Gastrocnemius medialis (tissue), 4 donors: ENCODE measurements around the gene TM4SF5. TPM values are rescaled to one million over a fixed set of nuclear protein-coding genes. Genes with fewer than 3 reads are reported as not detected.
A peak's percentile ranks its signal among the peaks of the same experiment; 100 is the strongest.
"Not testable (repeated sequence)": the region's sequence is repeated elsewhere in the genome, so short reads cannot be mapped to it uniquely, and the experiment has no call there.

Experiments used
- ATAC-seq, 2 donors: fragments of 150-250 bp; one replicate each; pipeline ENCODE4 v1.9.1; 2016
- DNase-seq, 2 donors: peaks; one replicate each; pipeline ENCODE4 v3.0.0-alpha.2; 2019
- H3K27ac ChIP-seq, 4 donors: fragments of 200-600 bp; sonication (generic); 1 replicate in 1 of 4; 2 replicates in 3 of 4; pipeline ENCODE4 v1.5.1; 2016 to 2018; ENCODE audit warnings: mild to moderate bottlenecking in 2 of 4, moderate library complexity in 1 of 4
- H3K27me3 ChIP-seq, 3 donors: fragments of 200-600 bp; sonication (generic) in 2 of 3; 1 replicate in 1 of 3; 2 replicates in 2 of 3; pipeline versions ENCODE4 v1.5.1 to v1.6.0; 2016 to 2019; ENCODE audit warnings: mild to moderate bottlenecking in 1 of 3, moderate library complexity in 1 of 3
- H3K36me3 ChIP-seq, 2 donors: fragments of 200-600 bp; sonication (generic) in 1 of 2; one replicate each; pipeline ENCODE4 v1.5.1; 2017 to 2018
- H3K4me1 ChIP-seq, 2 donors: fragments of 200-600 bp; sonication (generic) in 1 of 2; one replicate each; pipeline ENCODE4 v1.5.1; 2016 to 2017; ENCODE audit warnings: mild to moderate bottlenecking in 2 of 2
- H3K4me3 ChIP-seq, 4 donors: fragments of 200-600 bp; sonication (generic) in 3 of 4; 1 replicate in 1 of 4; 2 replicates in 3 of 4; pipeline ENCODE4 v1.5.1; 2016 to 2019; ENCODE audit warnings: mild to moderate bottlenecking in 2 of 4
- H3K9me3 ChIP-seq, 3 donors: fragments of 200-600 bp; sonication (generic) in 2 of 3; 1 replicate in 1 of 3; 2 replicates in 2 of 3; pipeline ENCODE4 v1.5.1; 2016 to 2019
- CTCF ChIP-seq, 5 experiments: fragments of 450-650 bp in 3 of 5; fragments of 200-600 bp in 2 of 5; sonication (generic) in 2 of 5; IDR thresholded peaks in 4 of 5; conservative IDR thresholded peaks in 1 of 5; 1 replicate in 4 of 5; 2 replicates in 1 of 5; pipeline ENCODE4 v1.5.1; 2016 to 2019; ENCODE audit warnings: antibody characterized with exemption in 5 of 5, mild to moderate bottlenecking in 3 of 5, moderate library complexity in 3 of 5
- POLR2A ChIP-seq, 2 donors: fragments of 450-650 bp; IDR thresholded peaks; one replicate each; pipeline ENCODE4 v1.6.1; 2017; ENCODE audit warnings: antibody characterized with exemption in 2 of 2, mild to moderate bottlenecking in 2 of 2, moderate library complexity in 2 of 2
- in situ Hi-C, 4 donors: fragments of 200-750 bp; cut with MboI; loops; one replicate each; pipeline versions ENCODE4 v1.15.0 to v1.8.0; 2017; ENCODE audit warnings: low sequenced_read_pairs in 4 of 4
- intact Hi-C: fragments of 100-400 bp; cut with DNase I; formaldehyde crosslinking; loops from one replicate; pipeline ENCODE4 v1.15.1; 2023; ENCODE audit warnings: low total_unique reads
- total RNA-seq, 4 donors: library from RNA; depleted of rRNA; stranded (reverse); fragments of >200 nt; gene quantifications; one replicate each; pipeline versions ENCODE4 v1.1.0 to v1.2.3, GENCODE V29; 2016

Gene TM4SF5
- total RNA-seq, 4 donors from 2014 or later = 0.64 TPM; not detected in 3

GRCh38 chr17:4822835-4823234, 51.1 kb downstream of the TM4SF5 start:
- Histone ChIP-seq H3K4me3 (no peak overlapping the region), H3K36me3 (no peaks in the 10 kb centered on the region), H3K27ac (no peak overlapping the region), H3K9me3 (no peaks in the 10 kb centered on the region), H3K4me1 (no peaks in the 10 kb centered on the region), H3K27me3 (no peaks in the 10 kb centered on the region)
- ATAC-seq (no peak), DNase-seq (no peak)
- intact Hi-C loops = no loop called here
- TF ChIP-seq POLR2A (IDR thresholded peaks at IDR 0.05) = no peak
- TF ChIP-seq CTCF (IDR thresholded peaks at IDR 0.05 in 4 of 5, conservative IDR thresholded peaks at IDR 0.05 in 1 of 5) = no peak
- in situ Hi-C loops = no loop called here

GRCh38 chr17:4823373-4824089, 51.8 kb downstream of the TM4SF5 start:
- no peaks in the 10 kb centered on the region for H3K36me3 ChIP-seq
- ATAC-seq (no peak), DNase-seq (no peak)
- H3K4me3 ChIP-seq = no peak overlapping the region
- no peaks in the 10 kb centered on the region for H3K4me1 ChIP-seq
- H3K27me3 ChIP-seq = no peaks in the 10 kb centered on the region
- TF ChIP-seq CTCF (IDR thresholded peaks at IDR 0.05 in 4 of 5, conservative IDR thresholded peaks at IDR 0.05 in 1 of 5) (no peak), POLR2A (IDR thresholded peaks at IDR 0.05) (no peak)
- no peak overlapping the region for H3K27ac ChIP-seq
- in situ Hi-C loops = no loop called here
- no peaks in the 10 kb centered on the region for H3K9me3 ChIP-seq
- intact Hi-C loops = no loop called here

- no peaks in the 10 kb centered on the region for H3K9me3 ChIP-seq
- H3K27ac ChIP-seq = no peak overlapping the region
- no peaks in the 10 kb centered on the region for H3K27me3 ChIP-seq
- intact Hi-C loops = no loop called here
- TF ChIP-seq POLR2A (IDR thresholded peaks at IDR 0.05) (no peak), CTCF (IDR thresholded peaks at IDR 0.05 in 4 of 5, conservative IDR thresholded peaks at IDR 0.05 in 1 of 5) (no peak)
- H3K4me3 ChIP-seq = no peak overlapping the region
- no peaks in the 10 kb centered on the region for H3K4me1 ChIP-seq
- no peaks in the 10 kb centered on the region for H3K36me3 ChIP-seq
- in situ Hi-C loops = no loop called here
- no peak for ATAC-seq
- no peak for DNase-seq
These were observed 55.7 kb downstream of the TM4SF5 start for GRCh38 chr17:4827399-4827798.

GRCh38 chr17:4832829-4833177, 61.1 kb downstream of the TM4SF5 start:
- peak overlapping the region; percentile 83 to 96 (median 89) for H3K27ac ChIP-seq
- H3K9me3 ChIP-seq, H3K36me3 ChIP-seq, DNase-seq, H3K27me3 ChIP-seq, in situ Hi-C loops: not testable (repeated sequence)
- H3K4me3 ChIP-seq = peak overlapping the region; percentile 74 to 89 (median 80)
- ATAC-seq = peak; percentile 1 to 11
- H3K4me1 ChIP-seq = peaks cover 17 to 30% of the 10 kb centered on the region in 2 donors
- intact Hi-C loops = loop anchor here (1.0 to 2.0 kb wide), 3 partner anchors 26 to 102 kb away; partner anchors contain the start of genes MED11 and PLD2

Other genes starting within 250 kb of the TM4SF5 start
- 10 to 100 TPM; 42.5 to 60.2 (median 48.9) TPM for gene MYBBP1A, start 216.5 kb upstream of the TM4SF5 start, total RNA-seq
- under 1 TPM in 1 of 4 donors, not detected in 3; 0.63 TPM for gene GGT6, start 211.3 kb upstream of the TM4SF5 start, total RNA-seq
- 100 to 1,000 TPM; 110 to 588 (median 420) TPM for gene SMTNL2, start 187.4 kb upstream of the TM4SF5 start, total RNA-seq
- not detected for gene ALOX15, start 130.2 kb upstream of the TM4SF5 start, total RNA-seq
- gene PELP1, start 67.7 kb upstream of the TM4SF5 start, total RNA-seq = 10 to 100 TPM; 31.5 to 46.8 (median 35.6) TPM
- 10 to 100 TPM in 1 of 4 donors, 1 to 10 TPM in 3; 5.5 to 11.8 (median 7.8) TPM for gene ARRB2, start 61.3 kb upstream of the TM4SF5 start, total RNA-seq
- 10 to 100 TPM; 29.4 to 58.5 (median 44.8) TPM for gene MED11, start 40.5 kb upstream of the TM4SF5 start, total RNA-seq
- not detected for gene ZMYND15, start 32.1 kb upstream of the TM4SF5 start, total RNA-seq
- gene CXCL16, start 32.0 kb upstream of the TM4SF5 start, total RNA-seq = 1 to 10 TPM; 1.2 to 2.1 (median 1.4) TPM
- gene VMO1, start 14.5 kb downstream of the TM4SF5 start, total RNA-seq = 1 to 10 TPM in 3 of 4 donors, not detected in 1; 1.4 to 7.2 (median 3.8) TPM
- gene GLTPD2, start 17.1 kb downstream of the TM4SF5 start, total RNA-seq = under 1 TPM in 1 of 4 donors, not detected in 3; 0.53 TPM
- 100 to 1,000 TPM; 365 to 662 (median 479) TPM for gene PSMB6, start 24.3 kb downstream of the TM4SF5 start, total RNA-seq
- gene PLD2, start 35.3 kb downstream of the TM4SF5 start, total RNA-seq = 1 to 10 TPM; 2.8 to 5.8 (median 4.2) TPM
- 10 to 100 TPM; 11.7 to 20.2 (median 15.3) TPM for gene MINK1, start 61.5 kb downstream of the TM4SF5 start, total RNA-seq
- under 1 TPM in 2 of 4 donors, not detected in 2; 0.10 to 0.33 TPM for gene C17orf107, start 127.7 kb downstream of the TM4SF5 start, total RNA-seq
- 1 to 10 TPM in 1 of 4 donors, under 1 TPM in 2, not detected in 1; 0.33 to 1.9 (median 0.52) TPM for gene CHRNE, start 131.2 kb downstream of the TM4SF5 start, total RNA-seq
- not detected for gene GP1BA, start 160.4 kb downstream of the TM4SF5 start, total RNA-seq
- 100 to 1,000 TPM in 2 of 4 donors, 10 to 100 TPM in 2; 52.6 to 106 (median 81.7) TPM for gene SLC25A11, start 168.2 kb downstream of the TM4SF5 start, total RNA-seq
- gene RNF167, start 168.4 kb downstream of the TM4SF5 start, total RNA-seq = 10 to 100 TPM; 51.2 to 99.5 (median 75.2) TPM
- gene PFN1, start 176.6 kb downstream of the TM4SF5 start, total RNA-seq = 100 to 1,000 TPM; 304 to 750 (median 599) TPM
- 1,000 to 10,000 TPM; 1,434 to 5,473 (median 3,204) TPM for gene ENO3, start 179.2 kb downstream of the TM4SF5 start, total RNA-seq
- 100 to 1,000 TPM in 1 of 4 donors, 10 to 100 TPM in 3; 78.6 to 114 (median 91.0) TPM for gene SPAG7, start 195.9 kb downstream of the TM4SF5 start, total RNA-seq
- gene CAMTA2, start 215.8 kb downstream of the TM4SF5 start, total RNA-seq = 10 to 100 TPM; 19.1 to 46.4 (median 36.4) TPM
- 1 to 10 TPM; 1.9 to 5.7 (median 4.3) TPM for gene INCA1, start 225.6 kb downstream of the TM4SF5 start, total RNA-seq
- gene KIF1C, start 226.1 kb downstream of the TM4SF5 start, total RNA-seq = 100 to 1,000 TPM; 327 to 543 (median 393) TPM